SU-DHL-6 (cell line): ENCODE results near the gene WDR33.

ENCODE experiments used
- H2AFZ ChIP-seq: fragments of 200-600 bp; sonication (generic); 2 replicates; pipeline ENCODE4 v1.6.1; 2014; ENCODE audit warnings: low read depth, mild to moderate bottlenecking, moderate library complexity, mixed read lengths, antibody characterized with exemption, low read length; ENCODE audit not compliant: severe bottlenecking
- H3F3A ChIP-seq: fragments of 200-600 bp; shearing (Covaris generic); 2 replicates; pipeline ENCODE4 v1.6.0; 2016; ENCODE audit warnings: antibody characterized with exemption, mild to moderate bottlenecking; ENCODE audit not compliant: insufficient read depth
- H3K27ac ChIP-seq: fragments of 200-600 bp; sonication (generic); 2 replicates; pipeline ENCODE4 v1.5.1; 2016; ENCODE audit warnings: low read depth, mild to moderate bottlenecking, low read length, moderate library complexity, mixed read lengths
- H3K27me3 ChIP-seq: fragments of 200-600 bp; sonication (generic), shearing (Covaris generic); 2 replicates; pipeline ENCODE4 v1.6.0; 2014; ENCODE audit warnings: mild to moderate bottlenecking, low read length
- H3K36me3 ChIP-seq: fragments of 200-600 bp; sonication (generic); 2 replicates; pipeline ENCODE4 v1.6.1; 2014; ENCODE audit warnings: mild to moderate bottlenecking, low read length, mixed read lengths
- H3K4me2 ChIP-seq: fragments of 300-600, 200-600 bp; shearing (Covaris generic), sonication (generic); 2 replicates; pipeline ENCODE4 v1.6.0; 2014; ENCODE audit warnings: low read length, low read depth, mild to moderate bottlenecking; ENCODE audit not compliant: poor library complexity, severe bottlenecking
- H3K4me3 ChIP-seq: fragments of 200-600 bp; sonication (generic); 2 replicates; pipeline ENCODE4 v1.5.1; 2014; ENCODE audit warnings: antibody characterized with exemption, low read length, mild to moderate bottlenecking, mixed read lengths; ENCODE audit not compliant: insufficient read depth, poor library complexity, severe bottlenecking
- H3K79me2 ChIP-seq: fragments of 200-600 bp; sonication (generic); 2 replicates; pipeline ENCODE4 v1.6.1; 2014; ENCODE audit warnings: mild to moderate bottlenecking, low read length, moderate library complexity; ENCODE audit not compliant: insufficient read depth
- H3K9ac ChIP-seq: fragments of 200-600 bp; sonication (generic); 2 replicates; pipeline ENCODE4 v1.7.0; 2014; ENCODE audit warnings: mild to moderate bottlenecking, low read length
- H3K9me2 ChIP-seq: fragments of 200-600 bp; sonication (generic); replicated peaks from 2 replicates; pipeline ENCODE4 v1.6.1; 2014; ENCODE audit warnings: low read length; ENCODE audit not compliant: insufficient read depth
- H3K9me3 ChIP-seq: fragments of 200-600 bp; sonication (generic); 2 replicates; pipeline ENCODE4 v1.6.1; 2014; ENCODE audit warnings: low read length, mixed read lengths; ENCODE audit not compliant: insufficient read depth
- H4K20me1 ChIP-seq: fragments of 200-600 bp; sonication (generic); 2 replicates; pipeline ENCODE4 v1.6.1; 2014; ENCODE audit warnings: low read depth, mild to moderate bottlenecking, antibody characterized with exemption, low read length, moderate library complexity, mixed read lengths
- CTCF ChIP-seq: fragments of 200-600 bp; sonication (generic); IDR thresholded peaks from one replicate; pipeline ENCODE4 v1.5.1; 2017; ENCODE audit warnings: antibody characterized with exemption, mild to moderate bottlenecking, low read length, moderate library complexity; ENCODE audit not compliant: insufficient read depth, poor library complexity, severe bottlenecking
- EZH2phosphoT487 ChIP-seq: fragments of 200-600 bp; sonication (generic), shearing (Covaris generic); conservative IDR thresholded peaks from 2 replicates; pipeline ENCODE4 v1.6.1; 2018; ENCODE audit warnings: mild to moderate bottlenecking, antibody characterized with exemption, low read length, moderate library complexity, mixed read lengths

WDR33 gene

DNA sequence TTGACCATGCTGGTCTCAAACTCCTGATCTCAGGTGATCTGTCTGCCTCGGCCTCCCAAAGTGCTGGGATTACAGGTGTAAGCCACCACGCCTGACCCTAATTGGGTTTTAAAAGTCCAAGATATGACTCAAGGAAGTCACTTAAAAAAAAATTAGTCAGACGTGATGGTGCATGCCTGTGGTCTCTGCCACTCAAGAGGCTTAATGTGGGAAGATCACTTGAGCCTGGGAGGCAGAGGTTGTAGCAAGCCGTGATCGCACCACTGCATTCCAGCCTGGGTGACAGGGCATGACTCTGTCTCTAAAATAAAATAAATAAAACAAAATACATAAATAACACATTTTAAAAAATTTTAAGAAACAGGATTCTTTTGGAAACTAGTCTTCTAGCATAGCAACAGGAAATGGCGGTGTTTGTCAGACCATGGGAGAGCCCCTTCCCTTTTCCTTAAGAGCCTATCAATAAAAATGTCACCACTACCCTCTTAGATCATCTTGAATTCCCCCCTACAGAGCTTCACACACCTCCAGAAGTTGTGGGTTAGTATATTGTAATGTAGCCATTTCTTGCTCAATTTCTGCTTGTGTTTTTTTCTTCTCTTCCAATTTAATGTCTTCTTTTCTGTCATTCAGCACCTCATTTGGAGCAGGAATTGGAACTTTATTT is 89.5 kb downstream of the WDR33 start:
- Histone ChIP-seq H3K27ac (no peak overlapping the region), H3K9ac (no peak overlapping the region), H3K79me2 (no peaks in the 10 kb centered on the region), H3K36me3 (peaks cover 32% of the 10 kb centered on the region), H4K20me1 (no peaks in the 10 kb centered on the region), H3K27me3 (no peaks in the 10 kb centered on the region), H2AFZ (no peak overlapping the region), H3K4me3 (no peak overlapping the region), H3F3A (no peaks in the 10 kb centered on the region), H3K4me2 (no peak overlapping the region), H3K9me2 (no peaks in the 10 kb centered on the region), H3K9me3 (no peaks in the 10 kb centered on the region)
- TF ChIP-seq EZH2phosphoT487 (no peak), CTCF (no peak)

DNA sequence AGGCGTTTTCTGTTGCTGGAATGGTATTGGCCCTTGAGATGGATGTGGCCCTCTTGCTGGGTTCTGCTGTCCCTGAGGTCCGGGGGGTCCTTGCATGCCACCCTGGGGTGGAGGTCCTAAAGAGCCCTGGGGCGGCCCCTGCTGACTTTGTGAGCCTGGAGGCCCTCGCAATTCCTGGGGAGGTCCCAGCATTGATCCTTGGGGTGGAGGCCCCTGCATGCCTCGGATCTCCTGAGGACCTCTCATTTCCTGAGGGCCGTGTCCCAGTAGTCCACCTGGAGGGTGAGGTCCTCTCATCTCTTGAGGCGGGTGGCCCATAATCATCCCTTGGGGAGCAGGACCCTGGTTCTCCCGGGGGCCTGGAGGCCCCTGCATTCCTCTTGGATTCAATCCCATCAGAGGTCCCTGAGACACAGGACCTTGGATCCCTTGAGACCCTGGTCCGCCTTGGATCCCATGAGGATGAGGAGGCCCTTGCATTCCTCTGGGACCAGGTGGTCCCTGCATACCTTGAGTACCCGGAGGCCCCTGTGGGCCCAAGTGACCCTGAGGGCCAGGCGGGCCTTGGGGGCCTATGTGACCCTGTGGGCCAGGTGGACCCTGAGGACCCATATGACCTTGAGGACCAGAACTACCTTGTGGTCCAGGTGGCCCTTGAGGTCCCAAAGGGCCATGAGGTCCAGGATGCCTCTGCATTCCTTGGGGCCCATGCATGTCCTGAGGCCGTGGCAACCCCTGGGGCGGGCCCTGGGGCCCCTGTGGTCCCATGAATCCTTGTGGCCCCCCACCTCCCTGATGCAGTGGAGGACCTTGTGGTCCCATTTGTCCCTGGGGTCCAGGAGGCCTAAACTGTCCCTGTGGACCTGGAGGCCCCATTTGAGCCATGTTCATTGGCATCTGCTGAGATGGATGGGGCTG is 91.4 kb downstream of the WDR33 start:
- Histone ChIP-seq H3K4me3 (no peak overlapping the region), H3K27ac (no peak overlapping the region), H3K9me3 (no peaks in the 10 kb centered on the region), H3K36me3 (peaks cover 32% of the 10 kb centered on the region), H3K4me2 (no peak overlapping the region), H3K27me3 (no peaks in the 10 kb centered on the region), H3K79me2 (no peaks in the 10 kb centered on the region), H2AFZ (no peak overlapping the region), H3F3A (no peaks in the 10 kb centered on the region), H3K9ac (no peak overlapping the region), H3K9me2 (no peaks in the 10 kb centered on the region), H4K20me1 (no peaks in the 10 kb centered on the region)
- no peak for TF ChIP-seq EZH2phosphoT487
- TF ChIP-seq CTCF: no peak

DNA sequence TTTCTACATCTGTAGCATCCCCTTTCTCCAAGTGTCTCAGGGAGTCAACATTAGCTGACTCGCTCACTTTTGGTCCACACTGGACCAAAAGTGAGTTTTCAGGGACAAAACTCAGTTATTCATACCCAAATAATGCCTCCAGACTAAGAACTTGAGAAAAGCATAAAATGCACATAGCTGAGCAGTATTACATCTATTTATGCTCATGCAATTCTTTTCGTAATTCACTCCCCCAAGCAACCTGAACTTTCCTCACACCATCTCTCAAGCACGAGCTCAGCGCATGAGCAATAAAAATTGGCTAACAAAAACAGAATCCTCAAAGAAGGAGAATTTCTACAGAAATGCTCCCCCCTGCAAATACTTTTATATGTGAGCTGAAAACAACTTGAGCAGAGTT is 92.7 kb downstream of the WDR33 start:
- H3K79me2 ChIP-seq: no peaks in the 10 kb centered on the region
- H3K9ac ChIP-seq: no peak overlapping the region
- H3K27me3 ChIP-seq: no peaks in the 10 kb centered on the region
- H3K36me3 ChIP-seq: peaks cover 24% of the 10 kb centered on the region; the same call in 1 of the 2 replicates
- no peaks in the 10 kb centered on the region for H3K9me3 ChIP-seq
- H3K27ac ChIP-seq: no peak overlapping the region
- H3K4me2 ChIP-seq: no peak overlapping the region
- no peaks in the 10 kb centered on the region for H3K9me2 ChIP-seq
- no peaks in the 10 kb centered on the region for H3F3A ChIP-seq
- H2AFZ ChIP-seq: no peak overlapping the region
- TF ChIP-seq EZH2phosphoT487 (no peak), CTCF (no peak)
- H4K20me1 ChIP-seq: no peaks in the 10 kb centered on the region
- H3K4me3 ChIP-seq: no peak overlapping the region
